Measurements from ENCODE around the gene DOCK1.

The DOCK1 gene

GRCh38 chr10:127325506-127325905 is 420.3 kb downstream of the DOCK1 start:
- DNase-seq = no peak

GRCh38 chr10:127326883-127327282 is 421.7 kb downstream of the DOCK1 start:
- no peak for DNase-seq

DNA sequence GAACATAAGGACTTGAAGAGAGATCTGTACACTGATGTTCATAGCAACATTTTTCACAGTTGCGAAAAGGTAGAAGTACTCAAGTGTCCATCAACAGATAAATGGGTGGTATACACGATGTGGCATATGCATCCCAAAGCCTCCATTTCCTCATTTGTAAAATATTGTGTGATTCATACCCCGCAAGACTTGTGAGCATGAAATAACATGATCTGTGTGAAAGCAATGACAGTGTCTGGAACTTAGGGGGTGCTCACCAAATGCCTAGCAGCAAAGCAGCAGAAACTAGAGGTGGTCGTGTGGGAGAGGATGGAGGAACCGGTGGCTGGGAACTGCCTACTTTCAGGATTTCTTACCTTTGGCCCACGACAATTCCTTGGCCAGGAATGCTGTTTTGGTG is 426.5 kb downstream of the DOCK1 start:
- no peak for DNase-seq

- no peak for DNase-seq
Measured at GRCh38 chr10:127332631-127333030, 427.4 kb downstream of the DOCK1 start.

DNA sequence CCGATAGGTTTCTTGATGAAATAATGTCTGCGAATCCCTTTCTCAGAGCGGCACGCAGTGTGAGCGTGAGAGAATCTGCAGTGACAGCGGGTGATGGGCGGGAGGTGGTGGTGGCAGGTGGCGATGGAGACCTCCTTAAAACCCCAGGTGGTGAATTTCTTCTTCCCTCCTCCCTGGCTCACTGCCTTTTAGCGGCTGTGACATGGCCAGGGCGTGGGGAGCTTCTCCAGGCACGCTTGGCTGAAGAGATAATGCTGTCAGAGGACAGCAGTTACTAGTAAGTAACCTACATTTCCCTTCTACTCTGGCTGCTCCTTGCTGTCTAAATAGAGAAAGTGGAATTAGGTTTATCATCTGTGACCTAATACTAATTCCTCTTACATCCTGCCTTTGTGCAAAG is 432.6 kb downstream of the DOCK1 start:
- no peak for DNase-seq

DNA sequence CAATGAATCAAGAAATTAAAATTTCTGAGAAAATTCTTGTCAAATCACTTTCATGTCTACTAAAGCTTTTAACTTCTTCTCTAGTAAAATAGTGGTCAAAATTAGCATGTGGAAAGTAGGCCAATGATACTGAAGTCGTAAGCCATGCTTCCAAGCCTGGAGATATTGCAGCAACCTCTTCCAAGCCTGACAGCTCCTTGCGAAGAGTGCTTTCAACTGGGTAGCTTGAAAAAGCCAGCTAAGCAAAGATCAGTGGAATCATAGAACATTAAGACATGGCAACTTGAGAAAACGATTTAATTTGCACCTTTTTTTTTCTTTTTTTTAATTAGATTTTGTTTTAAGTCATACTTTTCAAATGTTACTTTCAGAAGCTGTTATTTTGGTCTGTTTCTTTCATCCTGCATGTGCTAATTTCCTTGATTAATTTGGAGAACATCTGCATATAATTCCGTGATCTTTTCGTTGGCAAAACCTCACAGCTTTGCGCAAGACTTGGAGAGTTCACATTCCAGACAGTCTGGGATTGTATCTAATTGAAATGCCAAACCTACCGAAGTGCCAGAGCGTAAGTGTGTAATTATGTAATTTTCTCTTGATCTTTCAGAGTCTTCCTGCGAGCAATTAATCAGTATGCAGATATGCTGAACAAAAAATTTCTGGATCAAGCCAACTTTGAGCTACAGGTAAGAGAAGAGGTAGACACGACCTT is 433.3 kb downstream of the DOCK1 start:
- DNase-seq = no peak

DNA sequence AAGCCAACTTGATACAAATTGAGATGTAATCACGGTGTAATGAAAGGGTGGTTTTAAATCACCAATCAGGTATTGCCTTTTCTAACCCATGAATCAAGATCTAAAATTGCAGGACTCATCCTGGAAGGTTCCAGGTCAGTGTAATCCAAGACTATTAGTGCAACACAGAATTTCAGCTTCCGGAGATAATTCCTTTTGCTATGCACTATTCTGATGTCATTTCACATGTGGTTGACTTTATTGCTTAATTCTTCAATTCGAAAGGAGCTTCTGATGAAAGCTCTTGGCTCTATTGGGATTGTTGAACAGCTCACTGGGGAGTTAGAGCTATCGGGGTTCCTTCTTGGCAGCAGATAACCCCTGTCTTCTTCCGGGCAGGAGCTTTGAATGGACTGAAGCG is 438.6 kb downstream of the DOCK1 start:
- DNase-seq = no peak

- no peak for DNase-seq
Measured at GRCh38 chr10:127344346-127344745, 439.1 kb downstream of the DOCK1 start.

DNA sequence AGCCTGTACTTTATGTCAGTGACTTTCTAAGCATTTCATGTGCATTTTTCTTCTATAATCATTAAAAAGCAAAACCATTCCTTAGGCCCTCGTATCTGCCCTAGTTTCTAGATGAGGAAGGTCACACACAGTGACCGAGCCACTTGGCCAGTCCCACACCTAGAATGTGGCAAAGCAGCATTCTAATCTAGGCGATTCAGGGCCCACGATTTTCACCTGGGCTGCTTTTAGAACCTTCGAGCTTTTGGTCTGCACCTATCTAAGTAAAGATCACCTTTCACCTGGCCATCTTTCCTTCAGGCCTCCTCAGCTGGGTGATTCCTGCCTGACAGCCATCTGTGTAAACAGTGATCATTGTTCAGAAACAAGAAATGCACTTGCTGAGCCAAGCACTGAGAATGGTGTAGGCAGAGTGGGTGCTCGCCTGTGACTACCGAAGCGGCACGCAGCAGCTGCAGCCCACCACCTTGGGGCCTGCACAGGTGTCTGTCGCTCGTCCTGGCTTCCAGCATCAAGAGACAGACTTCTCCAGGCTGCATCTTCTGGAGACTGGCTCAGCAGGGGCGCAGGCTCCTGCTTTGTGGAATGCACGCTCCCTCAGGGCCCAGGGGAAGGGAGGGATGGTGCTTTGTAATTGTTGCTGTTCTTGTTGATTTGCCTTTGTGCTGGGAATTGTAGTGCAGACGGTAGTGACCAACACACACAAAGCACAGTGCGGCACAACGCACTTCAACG is 440.2 kb downstream of the DOCK1 start:
- no peak for DNase-seq

GRCh38 chr10:127346604-127347003 is 441.4 kb downstream of the DOCK1 start:
- no peak for DNase-seq

GRCh38 chr10:127347202-127347959 is 442.2 kb downstream of the DOCK1 start:
- no peak for DNase-seq

GRCh38 chr10:127349737-127350136 is 444.5 kb downstream of the DOCK1 start:
- DNase-seq = peak; percentile 43

DNA sequence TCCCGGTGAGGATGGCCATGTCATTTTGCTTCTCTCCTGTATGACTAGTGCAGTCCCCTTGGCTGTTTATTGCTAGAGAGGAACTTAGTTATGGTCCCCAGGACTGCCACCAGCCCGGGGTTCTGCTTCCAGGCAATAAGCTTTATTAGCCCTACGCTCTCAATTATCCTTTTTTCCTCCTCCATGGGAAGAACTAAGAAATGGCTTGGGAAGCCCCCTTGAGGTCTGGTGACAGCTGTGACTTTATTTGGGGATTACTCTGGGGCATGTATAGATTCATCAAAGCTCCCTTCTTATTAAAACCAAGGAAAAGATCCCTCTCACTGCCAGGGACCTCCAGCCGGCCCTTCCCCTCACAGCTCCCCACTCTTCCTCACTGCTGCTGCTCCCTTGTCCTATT is 446.3 kb downstream of the DOCK1 start:
- DNase-seq = no peak

DNA sequence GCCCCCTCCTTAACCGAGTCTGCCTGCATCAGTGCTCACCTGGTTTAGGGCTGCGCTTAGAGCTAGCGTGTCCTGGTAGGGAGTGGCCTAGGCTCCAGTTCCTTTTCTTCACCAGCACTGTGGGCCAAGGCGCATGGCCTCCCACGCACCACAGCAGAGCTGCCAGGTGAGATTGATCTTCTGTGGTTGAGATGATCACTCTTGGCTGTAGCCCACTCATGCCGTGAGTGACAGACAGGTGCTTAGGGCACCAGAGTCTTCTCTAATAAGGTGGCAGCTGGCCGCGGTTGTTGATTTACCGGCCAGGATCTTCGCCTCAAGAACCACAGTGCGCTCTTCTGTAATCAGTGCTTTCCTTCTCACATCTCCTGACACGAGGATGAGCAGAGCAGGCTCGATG is 448.3 kb downstream of the DOCK1 start:
- no peak for DNase-seq

GRCh38 chr10:127354255-127354654 is 449.0 kb downstream of the DOCK1 start:
- DNase-seq = no peak

- no peak for DNase-seq
Measured at GRCh38 chr10:127354992-127355391, 449.8 kb downstream of the DOCK1 start.

DNA sequence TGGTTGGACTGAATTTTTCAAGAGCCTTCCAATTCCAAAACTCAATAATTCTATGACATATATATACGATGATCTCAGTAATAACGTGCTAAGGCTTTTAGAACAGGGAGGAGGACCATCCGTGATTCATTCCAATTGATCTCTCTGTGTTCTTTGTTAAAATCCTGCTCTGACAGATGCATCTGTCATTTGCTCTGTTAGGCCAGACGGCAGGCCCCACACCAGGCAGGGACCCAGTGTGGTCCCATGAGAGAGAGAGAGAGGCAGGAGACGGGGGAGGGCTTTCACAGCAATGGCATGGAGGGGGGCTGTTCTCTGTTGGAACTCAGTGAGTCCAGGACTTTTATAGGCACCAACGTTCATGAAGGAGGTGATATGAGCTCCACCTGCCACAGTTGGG is 451.1 kb downstream of the DOCK1 start:
- DNase-seq = no peak

DNA sequence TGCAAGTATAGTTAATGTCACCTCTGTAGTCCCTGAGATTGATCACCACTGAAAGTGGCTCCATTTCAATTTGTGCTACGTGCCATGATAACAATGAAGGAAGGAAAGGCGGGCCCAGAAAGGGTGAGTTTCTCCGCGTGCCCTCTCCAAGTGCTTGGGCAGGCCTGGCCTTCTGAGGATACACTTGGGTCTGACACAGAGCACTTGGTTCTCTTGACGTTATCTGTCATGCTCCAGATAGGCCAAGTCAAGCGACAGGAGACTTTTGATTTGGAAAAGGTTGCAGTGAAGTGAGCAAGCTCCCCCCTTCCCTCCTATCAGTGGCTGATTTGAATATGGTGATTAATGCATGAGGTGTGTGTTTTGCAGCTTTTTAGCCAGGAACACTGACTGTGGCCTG is 452.0 kb downstream of the DOCK1 start:
- no peak for DNase-seq

- DNase-seq = no peak
Measured at GRCh38 chr10:127358337-127358736, 453.1 kb downstream of the DOCK1 start.

- no peak for DNase-seq
Measured at GRCh38 chr10:127364034-127364433, 458.8 kb downstream of the DOCK1 start.

DNA sequence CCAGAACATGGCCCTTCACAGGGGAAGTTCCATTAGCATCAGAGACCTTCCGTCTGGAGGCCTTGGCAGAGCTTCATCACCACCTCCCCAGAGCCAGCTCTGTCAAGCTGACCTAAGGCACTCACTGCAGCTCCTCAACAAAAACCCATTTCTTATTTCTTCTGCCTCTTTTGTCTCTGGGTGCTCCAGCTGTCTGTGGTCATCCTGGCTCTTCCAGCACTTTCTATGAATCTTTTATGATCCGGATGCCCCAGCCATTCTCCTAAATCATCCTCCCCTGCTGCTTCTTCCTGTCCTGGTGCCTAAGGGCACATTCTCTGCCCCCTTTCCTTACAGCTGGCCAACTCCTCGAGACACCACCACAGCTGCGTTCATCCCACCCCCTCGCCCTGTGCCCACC is 462.9 kb downstream of the DOCK1 start:
- no peak for DNase-seq

- no peak for DNase-seq
Measured at GRCh38 chr10:127368929-127369328, 463.7 kb downstream of the DOCK1 start.

GRCh38 chr10:127370601-127371000 is 465.4 kb downstream of the DOCK1 start:
- DNase-seq = no peak

- no peak for DNase-seq
Measured at GRCh38 chr10:127372361-127372760, 467.1 kb downstream of the DOCK1 start.
